ENCODE results near the gene KLHL13.

The KLHL13 gene

GRCh38 chrX:117996918-117997480, 119.6 kb downstream of the KLHL13 start:
- Histone ChIP-seq H3K9me3 (replicated peaks in 1 of 2; ENCODE audit: control insufficient read depth in 2 of 2, insufficient read depth in 1 of 2, low read depth in 1 of 2, low read length in 2 of 2) (no peaks in the 10 kb centered on the region), H3K27ac (replicated peaks; ENCODE audit: low read length) (no peak overlapping the region), H2BK5ac (ENCODE audit: low read length) (no peak overlapping the region), H2BK120ac (ENCODE audit: low read depth, low read length) (no peak overlapping the region), H3K4me3 (ENCODE audit: low read length in 2 of 2) (no peak overlapping the region), H3K4me2 (ENCODE audit: insufficient read depth, low read length, poor library complexity, severe bottlenecking) (no peak overlapping the region), H4K91ac (ENCODE audit: low read depth, low read length, poor library complexity) (no peak overlapping the region), H2BK12ac (ENCODE audit: low read length) (no peak overlapping the region), H2BK15ac (ENCODE audit: low read length) (no peak overlapping the region), H3K27me3 (ENCODE audit: control insufficient read depth in 3 of 3, insufficient read depth in 3 of 3, low read depth in 1 of 3, low read length in 3 of 3) (no peaks in the 10 kb centered on the region), H3K79me1 (ENCODE audit: low read depth, low read length) (no peaks in the 10 kb centered on the region), H3K36me3 (replicated peaks in 1 of 2; ENCODE audit: control insufficient read depth in 2 of 2, insufficient read depth in 2 of 2, low read length in 2 of 2) (no peaks in the 10 kb centered on the region), H3K18ac (ENCODE audit: low read length) (no peak overlapping the region), H3K9ac (ENCODE audit: low read depth, low read length, poor library complexity) (no peak overlapping the region), H3K14ac (ENCODE audit: low read length) (no peak overlapping the region), H3K4me1 (ENCODE audit: control insufficient read depth in 2 of 2, insufficient read depth in 1 of 2, low read depth in 1 of 2, low read length in 2 of 2) (no peaks in the 10 kb centered on the region), H2AFZ (ENCODE audit: low read length) (no peak overlapping the region), H3K23ac (ENCODE audit: low read depth, low read length, poor library complexity) (no peak overlapping the region), H2AK5ac (ENCODE audit: low read depth, low read length) (no peak overlapping the region), H3K4ac (ENCODE audit: low read length) (no peak overlapping the region), H4K8ac (ENCODE audit: low read depth, low read length) (no peak overlapping the region)
- no CpG with 5 or more reads among the region's 3 CpGs for WGBS, 2 donors (ENCODE audit: extremely low coverage in 2 of 2, insufficient read length in 2 of 2, insufficient replicate concordance in 1 of 2)
- DNase-seq (ENCODE audit: low spot score), result no peak

GRCh38 chrX:117996408-117996807, 120.2 kb downstream of the KLHL13 start:
- Histone ChIP-seq H3K9me3 (replicated peaks in 1 of 2; ENCODE audit: control insufficient read depth in 2 of 2, insufficient read depth in 1 of 2, low read depth in 1 of 2, low read length in 2 of 2) (no peaks in the 10 kb centered on the region), H3K27me3 (ENCODE audit: control insufficient read depth in 3 of 3, insufficient read depth in 3 of 3, low read depth in 1 of 3, low read length in 3 of 3) (no peaks in the 10 kb centered on the region), H3K9ac (ENCODE audit: low read depth, low read length, poor library complexity) (no peak overlapping the region), H2BK15ac (ENCODE audit: low read length) (no peak overlapping the region), H3K23ac (ENCODE audit: low read depth, low read length, poor library complexity) (no peak overlapping the region), H3K36me3 (replicated peaks in 1 of 2; ENCODE audit: control insufficient read depth in 2 of 2, insufficient read depth in 2 of 2, low read length in 2 of 2) (no peaks in the 10 kb centered on the region), H3K27ac (replicated peaks; ENCODE audit: low read length) (no peak overlapping the region), H4K91ac (ENCODE audit: low read depth, low read length, poor library complexity) (no peak overlapping the region), H3K4ac (ENCODE audit: low read length) (no peak overlapping the region), H2BK5ac (ENCODE audit: low read length) (no peak overlapping the region), H3K4me3 (ENCODE audit: low read length in 2 of 2) (no peak overlapping the region), H3K4me2 (ENCODE audit: insufficient read depth, low read length, poor library complexity, severe bottlenecking) (no peak overlapping the region), H2BK12ac (ENCODE audit: low read length) (no peak overlapping the region), H3K14ac (ENCODE audit: low read length) (no peak overlapping the region), H2BK120ac (ENCODE audit: low read depth, low read length) (no peak overlapping the region), H3K4me1 (ENCODE audit: control insufficient read depth in 2 of 2, insufficient read depth in 1 of 2, low read depth in 1 of 2, low read length in 2 of 2) (no peaks in the 10 kb centered on the region), H4K8ac (ENCODE audit: low read depth, low read length) (no peak overlapping the region), H2AFZ (ENCODE audit: low read length) (no peak overlapping the region), H3K18ac (ENCODE audit: low read length) (no peak overlapping the region), H3K79me1 (ENCODE audit: low read depth, low read length) (no peaks in the 10 kb centered on the region), H2AK5ac (ENCODE audit: low read depth, low read length) (no peak overlapping the region)
- no peak for DNase-seq (ENCODE audit: low spot score)
- WGBS, 2 donors (ENCODE audit: extremely low coverage in 2 of 2, insufficient read length in 2 of 2, insufficient replicate concordance in 1 of 2), result no CpG with 5 or more reads among the region's 4 CpGs

DNA sequence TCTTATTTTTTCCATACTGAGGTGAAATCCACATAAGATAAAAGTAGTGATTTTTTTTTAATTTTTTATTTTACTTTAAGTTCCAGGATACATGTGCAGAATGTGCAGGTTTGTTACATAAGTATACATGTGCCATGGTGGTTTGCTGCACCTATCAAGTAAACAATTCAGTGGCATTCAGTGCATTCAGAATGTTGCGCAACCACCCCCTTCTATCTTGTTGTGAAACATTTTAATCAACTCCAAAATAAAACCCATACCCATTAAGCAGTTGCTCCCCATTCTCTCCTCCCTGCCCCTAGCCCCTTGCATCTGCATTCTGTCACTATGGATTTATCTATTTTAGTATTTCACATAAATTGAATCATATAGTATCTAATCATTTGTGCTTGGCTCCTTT, 121.2 kb downstream of the KLHL13 start:
- H3K4ac ChIP-seq (ENCODE audit: low read length), result no peak overlapping the region
- no peak overlapping the region for H3K18ac ChIP-seq (ENCODE audit: low read length)
- no peaks in the 10 kb centered on the region for H3K9me3 ChIP-seq (replicated peaks in 1 of 2; ENCODE audit: control insufficient read depth in 2 of 2, insufficient read depth in 1 of 2, low read depth in 1 of 2, low read length in 2 of 2)
- H2BK120ac ChIP-seq (ENCODE audit: low read depth, low read length), result no peak overlapping the region
- no CpG with 5 or more reads among the region's 1 CpG for WGBS, 2 donors (ENCODE audit: extremely low coverage in 2 of 2, insufficient read length in 2 of 2, insufficient replicate concordance in 1 of 2)
- no peak for DNase-seq (ENCODE audit: low spot score)
- H3K14ac ChIP-seq (ENCODE audit: low read length), result no peak overlapping the region
- H2BK5ac ChIP-seq (ENCODE audit: low read length), result no peak overlapping the region
- H3K36me3 ChIP-seq (replicated peaks in 1 of 2; ENCODE audit: control insufficient read depth in 2 of 2, insufficient read depth in 2 of 2, low read length in 2 of 2), result no peaks in the 10 kb centered on the region
- no peak overlapping the region for H3K4me3 ChIP-seq (ENCODE audit: low read length in 2 of 2)
- H2AFZ ChIP-seq (ENCODE audit: low read length), result no peak overlapping the region
- H3K79me1 ChIP-seq (ENCODE audit: low read depth, low read length), result no peaks in the 10 kb centered on the region
- no peak overlapping the region for H2AK5ac ChIP-seq (ENCODE audit: low read depth, low read length)
- H3K27me3 ChIP-seq (ENCODE audit: control insufficient read depth in 3 of 3, insufficient read depth in 3 of 3, low read depth in 1 of 3, low read length in 3 of 3), result no peaks in the 10 kb centered on the region
- H3K27ac ChIP-seq (replicated peaks; ENCODE audit: low read length), result no peak overlapping the region
- H4K8ac ChIP-seq (ENCODE audit: low read depth, low read length), result no peak overlapping the region
- H2BK15ac ChIP-seq (ENCODE audit: low read length), result no peak overlapping the region
- H3K4me1 ChIP-seq (ENCODE audit: control insufficient read depth in 2 of 2, insufficient read depth in 1 of 2, low read depth in 1 of 2, low read length in 2 of 2), result no peaks in the 10 kb centered on the region
- H2BK12ac ChIP-seq (ENCODE audit: low read length), result no peak overlapping the region
- H4K91ac ChIP-seq (ENCODE audit: low read depth, low read length, poor library complexity), result no peak overlapping the region
- no peak overlapping the region for H3K23ac ChIP-seq (ENCODE audit: low read depth, low read length, poor library complexity)
- no peak overlapping the region for H3K4me2 ChIP-seq (ENCODE audit: insufficient read depth, low read length, poor library complexity, severe bottlenecking)
- no peak overlapping the region for H3K9ac ChIP-seq (ENCODE audit: low read depth, low read length, poor library complexity)

- H3K4me2 ChIP-seq (ENCODE audit: insufficient read depth, low read length, poor library complexity, severe bottlenecking), result no peak overlapping the region
- no peak overlapping the region for H3K9ac ChIP-seq (ENCODE audit: low read depth, low read length, poor library complexity)
- no peak overlapping the region for H4K91ac ChIP-seq (ENCODE audit: low read depth, low read length, poor library complexity)
- H4K8ac ChIP-seq (ENCODE audit: low read depth, low read length), result no peak overlapping the region
- H3K23ac ChIP-seq (ENCODE audit: low read depth, low read length, poor library complexity), result no peak overlapping the region
- no peak overlapping the region for H2BK5ac ChIP-seq (ENCODE audit: low read length)
- no peak overlapping the region for H2BK12ac ChIP-seq (ENCODE audit: low read length)
- no peaks in the 10 kb centered on the region for H3K36me3 ChIP-seq (replicated peaks in 1 of 2; ENCODE audit: control insufficient read depth in 2 of 2, insufficient read depth in 2 of 2, low read length in 2 of 2)
- no peak overlapping the region for H3K27ac ChIP-seq (replicated peaks; ENCODE audit: low read length)
- DNase-seq (ENCODE audit: low spot score), result no peak
- H3K4me1 ChIP-seq (ENCODE audit: control insufficient read depth in 2 of 2, insufficient read depth in 1 of 2, low read depth in 1 of 2, low read length in 2 of 2), result no peaks in the 10 kb centered on the region
- H3K4me3 ChIP-seq (ENCODE audit: low read length in 2 of 2), result no peak overlapping the region
- no peaks in the 10 kb centered on the region for H3K27me3 ChIP-seq (ENCODE audit: control insufficient read depth in 3 of 3, insufficient read depth in 3 of 3, low read depth in 1 of 3, low read length in 3 of 3)
- H3K9me3 ChIP-seq (replicated peaks in 1 of 2; ENCODE audit: control insufficient read depth in 2 of 2, insufficient read depth in 1 of 2, low read depth in 1 of 2, low read length in 2 of 2), result no peaks in the 10 kb centered on the region
- H2AFZ ChIP-seq (ENCODE audit: low read length), result no peak overlapping the region
- WGBS, 2 donors (ENCODE audit: extremely low coverage in 2 of 2, insufficient read length in 2 of 2, insufficient replicate concordance in 1 of 2), result no CpG with 5 or more reads among the region's 1 CpG
- no peak overlapping the region for H3K14ac ChIP-seq (ENCODE audit: low read length)
- H2BK120ac ChIP-seq (ENCODE audit: low read depth, low read length), result no peak overlapping the region
- H3K18ac ChIP-seq (ENCODE audit: low read length), result no peak overlapping the region
- no peaks in the 10 kb centered on the region for H3K79me1 ChIP-seq (ENCODE audit: low read depth, low read length)
- H3K4ac ChIP-seq (ENCODE audit: low read length), result no peak overlapping the region
- H2BK15ac ChIP-seq (ENCODE audit: low read length), result no peak overlapping the region
- no peak overlapping the region for H2AK5ac ChIP-seq (ENCODE audit: low read depth, low read length)
Observed at GRCh38 chrX:117992192-117992723, 124.4 kb downstream of the KLHL13 start.
